Measurements from ENCODE around the gene WDPCP.
"Not testable (repeated sequence)": the region's sequence is repeated elsewhere in the genome, so short reads cannot be mapped to it uniquely, and the experiment has no call there.

The WDPCP gene

DNA sequence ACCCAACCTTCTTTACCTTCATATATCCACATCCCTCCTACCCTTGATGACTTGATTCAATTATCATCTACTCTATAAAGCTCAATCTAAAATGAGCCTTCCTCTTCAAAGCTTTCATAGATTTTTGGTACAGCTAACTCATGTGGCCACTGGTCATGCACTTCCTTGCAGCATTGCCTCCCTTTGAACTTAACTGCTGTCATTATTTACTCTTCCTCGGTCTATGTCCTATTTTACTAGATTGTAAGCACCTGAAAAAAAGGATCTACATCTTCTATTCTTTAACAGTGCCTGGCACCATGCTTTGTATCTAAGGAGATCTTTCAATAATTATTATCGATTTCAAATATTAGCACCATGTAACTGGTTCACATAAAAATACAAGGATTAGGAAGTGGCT lies 31.1 kb upstream of the WDPCP start:
- in situ Hi-C loops (cut with MboI; ENCODE audit: low sequenced_read_pairs, unreplicated experiment): no loop called here
- TF ChIP-seq, protein P1, sequence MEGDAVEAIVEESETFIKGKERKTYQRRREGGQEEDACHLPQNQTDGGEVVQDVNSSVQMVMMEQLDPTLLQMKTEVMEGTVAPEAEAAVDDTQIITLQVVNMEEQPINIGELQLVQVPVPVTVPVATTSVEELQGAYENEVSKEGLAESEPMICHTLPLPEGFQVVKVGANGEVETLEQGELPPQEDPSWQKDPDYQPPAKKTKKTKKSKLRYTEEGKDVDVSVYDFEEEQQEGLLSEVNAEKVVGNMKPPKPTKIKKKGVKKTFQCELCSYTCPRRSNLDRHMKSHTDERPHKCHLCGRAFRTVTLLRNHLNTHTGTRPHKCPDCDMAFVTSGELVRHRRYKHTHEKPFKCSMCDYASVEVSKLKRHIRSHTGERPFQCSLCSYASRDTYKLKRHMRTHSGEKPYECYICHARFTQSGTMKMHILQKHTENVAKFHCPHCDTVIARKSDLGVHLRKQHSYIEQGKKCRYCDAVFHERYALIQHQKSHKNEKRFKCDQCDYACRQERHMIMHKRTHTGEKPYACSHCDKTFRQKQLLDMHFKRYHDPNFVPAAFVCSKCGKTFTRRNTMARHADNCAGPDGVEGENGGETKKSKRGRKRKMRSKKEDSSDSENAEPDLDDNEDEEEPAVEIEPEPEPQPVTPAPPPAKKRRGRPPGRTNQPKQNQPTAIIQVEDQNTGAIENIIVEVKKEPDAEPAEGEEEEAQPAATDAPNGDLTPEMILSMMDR (IDR thresholded peaks at IDR 0.05; ENCODE audit: borderline replicate concordance, control extremely low read depth, extremely low read depth, insufficient read depth, missing control alignments): no peak
- no peak for DNase-seq (ENCODE audit: low spot score)

DNA sequence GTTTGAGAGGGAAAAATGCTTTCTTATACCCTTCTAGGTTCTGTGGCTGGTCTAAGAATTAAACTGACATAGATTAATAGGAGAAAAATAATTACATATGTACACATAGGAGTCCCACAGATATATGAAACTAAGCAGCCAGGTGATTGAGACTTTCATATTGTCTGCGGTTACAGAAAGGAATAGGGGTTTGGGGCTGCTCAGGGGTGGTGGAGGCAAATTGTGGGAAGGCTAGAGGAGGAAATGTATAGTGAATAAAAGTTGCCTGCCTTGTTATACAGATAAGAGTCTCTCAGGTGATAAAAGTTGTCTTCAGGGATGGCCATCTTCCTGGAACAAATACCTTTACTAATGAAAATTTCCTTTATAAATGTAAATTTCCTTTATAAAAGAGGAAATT lies 29.1 kb upstream of the WDPCP start:
- TF ChIP-seq, protein P1 (IDR thresholded peaks at IDR 0.05; ENCODE audit: borderline replicate concordance, control extremely low read depth, extremely low read depth, insufficient read depth, missing control alignments): no peak
- in situ Hi-C loops (cut with MboI; ENCODE audit: low sequenced_read_pairs, unreplicated experiment): no loop called here
- no peak for DNase-seq (ENCODE audit: low spot score)

DNA sequence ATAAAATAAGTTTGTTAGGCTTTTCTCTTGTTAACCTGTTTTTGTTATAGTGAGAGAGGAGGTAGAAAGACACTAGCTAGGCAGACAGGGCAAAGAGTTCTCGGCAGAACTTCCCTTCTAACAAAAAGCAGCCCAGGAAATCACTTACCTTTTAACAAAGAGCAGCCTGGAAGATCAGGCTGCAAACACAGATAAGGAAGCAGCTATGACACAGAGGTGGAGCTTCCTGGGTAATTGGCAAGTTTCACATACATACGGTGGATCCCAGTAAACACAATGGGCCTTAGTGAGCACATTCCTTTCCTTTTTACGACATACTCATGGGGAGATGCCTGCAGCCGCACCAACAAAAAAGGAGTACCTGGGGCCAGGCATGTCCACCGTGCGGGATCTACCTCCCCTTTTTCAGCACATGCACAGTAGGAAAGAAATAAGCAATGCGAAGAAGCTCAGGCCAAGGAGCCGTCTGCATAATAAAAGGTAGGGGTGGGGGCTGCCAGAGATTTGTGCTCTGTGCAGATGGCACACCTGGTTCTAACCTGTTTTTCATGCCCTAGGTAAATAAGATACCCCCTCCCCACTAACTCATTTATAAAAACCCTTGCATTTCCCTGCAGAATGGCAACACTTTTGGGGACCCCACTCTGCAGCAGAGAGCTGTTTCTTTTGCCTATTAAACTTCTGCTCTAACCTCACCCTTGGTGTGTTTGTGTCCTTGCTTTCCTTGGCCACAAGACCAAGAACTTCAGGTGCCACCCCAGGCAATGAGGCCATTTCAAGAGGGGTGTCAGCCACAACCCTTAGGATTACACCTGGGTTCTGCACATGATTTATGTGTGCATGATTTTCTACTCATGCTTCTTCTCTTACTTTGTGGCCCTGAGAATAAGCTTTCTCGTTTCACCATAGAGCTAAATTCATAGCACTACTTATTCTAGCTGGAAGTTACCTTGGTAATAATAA lies 27.0 kb upstream of the WDPCP start:
- TF ChIP-seq, protein P1 (IDR thresholded peaks at IDR 0.05; ENCODE audit: borderline replicate concordance, control extremely low read depth, extremely low read depth, insufficient read depth, missing control alignments): no peak
- in situ Hi-C loops (cut with MboI; ENCODE audit: low sequenced_read_pairs, unreplicated experiment): no loop called here
- DNase-seq (ENCODE audit: low spot score): no peak

DNA sequence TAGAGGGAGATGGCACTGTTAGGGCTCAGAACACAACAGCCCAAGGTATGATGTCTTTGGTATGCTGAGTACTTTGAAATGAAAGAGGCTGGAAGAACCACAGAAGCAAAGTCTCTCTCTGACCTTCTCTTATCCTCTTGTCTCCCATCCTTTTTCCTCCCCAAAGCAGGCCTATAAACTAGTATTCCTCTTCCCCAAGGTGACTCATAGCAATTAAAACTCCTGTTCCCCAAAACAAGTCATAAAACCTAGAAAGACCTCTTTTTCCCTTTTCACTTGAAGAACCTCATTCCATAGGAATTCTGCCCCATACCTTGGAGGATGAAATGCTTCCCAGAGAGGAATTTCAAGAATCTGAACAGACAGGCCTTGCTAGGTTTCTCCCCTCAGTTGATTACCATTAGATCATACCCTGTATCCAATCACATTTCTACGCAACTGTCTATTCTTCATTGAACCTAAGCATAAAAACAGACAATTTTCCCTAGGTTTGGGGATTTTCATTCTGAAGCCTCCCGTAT lies 26.2 kb upstream of the WDPCP start:
- TF ChIP-seq, protein P1 (IDR thresholded peaks at IDR 0.05; ENCODE audit: borderline replicate concordance, control extremely low read depth, extremely low read depth, insufficient read depth, missing control alignments): no peak
- in situ Hi-C loops (cut with MboI; ENCODE audit: low sequenced_read_pairs, unreplicated experiment): no loop called here
- DNase-seq (ENCODE audit: low spot score): no peak

DNA sequence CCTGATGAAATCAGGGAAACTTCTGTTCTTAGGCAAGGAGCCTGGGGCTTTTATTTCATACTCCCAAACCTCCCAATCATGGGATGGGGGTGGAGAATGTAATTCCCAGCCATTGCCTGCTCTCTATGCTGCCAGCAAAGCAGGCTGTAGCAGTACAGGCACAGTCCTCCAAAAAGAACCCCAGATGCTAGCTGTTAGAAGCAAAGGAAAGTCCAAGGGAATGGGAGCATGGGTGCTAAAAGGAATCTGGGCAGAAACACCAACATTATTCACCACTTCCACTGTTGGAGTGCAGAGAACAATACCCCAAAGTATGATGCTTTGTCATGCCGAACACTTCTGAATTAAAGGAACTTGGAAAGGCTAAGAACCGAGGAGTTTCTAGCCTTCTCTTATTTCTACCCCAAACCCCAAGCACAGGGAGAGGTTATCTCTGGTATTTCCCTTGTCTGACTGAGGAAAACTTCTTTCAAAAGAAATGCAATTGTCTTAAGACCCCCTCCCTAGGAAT lies 25.2 kb upstream of the WDPCP start:
- in situ Hi-C loops (cut with MboI; ENCODE audit: low sequenced_read_pairs, unreplicated experiment): no loop called here
- no peak for DNase-seq (ENCODE audit: low spot score)
- TF ChIP-seq, protein P1 (IDR thresholded peaks at IDR 0.05; ENCODE audit: borderline replicate concordance, control extremely low read depth, extremely low read depth, insufficient read depth, missing control alignments): no peak

DNA sequence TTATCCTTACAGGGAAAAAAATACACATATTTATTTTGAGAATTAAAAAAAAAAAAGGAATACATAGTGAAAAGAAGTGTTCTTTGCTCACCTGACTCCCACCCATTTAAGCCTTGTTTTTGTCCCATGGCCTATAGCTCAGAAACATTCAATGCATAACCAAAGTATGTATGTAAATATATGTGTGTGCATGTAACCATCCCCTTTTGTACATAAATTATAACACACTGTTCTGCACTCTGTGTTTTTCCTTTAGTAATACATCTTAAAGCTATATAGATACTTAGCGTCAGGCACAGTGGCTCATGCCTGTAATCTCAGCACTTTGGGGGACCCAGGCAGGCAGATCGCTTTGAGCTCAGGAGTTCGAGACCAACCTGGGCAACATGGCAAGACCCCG lies 22.2 kb upstream of the WDPCP start:
- TF ChIP-seq, protein P1 (IDR thresholded peaks at IDR 0.05; ENCODE audit: borderline replicate concordance, control extremely low read depth, extremely low read depth, insufficient read depth, missing control alignments): no peak
- in situ Hi-C loops (cut with MboI; ENCODE audit: low sequenced_read_pairs, unreplicated experiment): no loop called here

DNA sequence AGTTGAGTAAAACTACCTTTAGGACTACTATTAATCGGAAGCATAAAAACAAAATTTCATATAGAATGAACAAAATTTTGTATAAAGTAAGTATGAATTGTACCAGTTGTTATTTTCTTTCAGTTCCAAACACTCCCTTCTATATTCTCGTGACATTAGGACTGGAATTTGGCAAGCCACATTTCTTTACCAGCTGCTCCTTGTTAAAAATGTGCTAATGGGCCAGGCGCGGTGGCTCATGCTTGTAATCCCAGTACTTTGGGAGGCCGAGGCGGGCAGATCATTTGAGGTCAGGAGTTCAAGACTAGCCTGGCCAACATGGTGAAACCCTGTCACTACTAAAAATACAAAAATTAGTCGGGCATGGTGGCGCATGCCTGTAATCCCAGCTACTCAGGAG lies 20.6 kb upstream of the WDPCP start:
- in situ Hi-C loops (cut with MboI; ENCODE audit: low sequenced_read_pairs, unreplicated experiment); DNase-seq (ENCODE audit: low spot score): not testable (repeated sequence)

More for the DNA sequence above, 22.2 kb upstream of the WDPCP start:
- no peak for DNase-seq (ENCODE audit: low spot score)
